Thoracic aorta (tissue), 2 donors: ENCODE results near the gene PTPRM. TPM values are rescaled to one million over a fixed set of nuclear protein-coding genes. Genes with fewer than 3 reads are reported as not detected.

Experiments
- ATAC-seq: fragments of 150-250 bp; one replicate; pipeline ENCODE4 v1.8.0; 2017; ENCODE audit warnings: low read depth; ENCODE audit not compliant: insufficient number of reproducible peaks, low FRiP score
- DNase-seq: peaks from one replicate; pipeline ENCODE4 v3.0.0-alpha.2; 2020; ENCODE audit warnings: low spot score
- H3K27ac ChIP-seq, 2 donors: fragments of 200-600 bp; sonication (generic); 1 replicate in 1 of 2; 2 replicates in 1 of 2; pipeline ENCODE4 v1.5.1; 2016; ENCODE audit warnings: mild to moderate bottlenecking in 2 of 2, moderate library complexity in 2 of 2
- H3K27me3 ChIP-seq: fragments of 200-600 bp; sonication (generic); replicated peaks from 2 replicates; pipeline ENCODE4 v1.6.0; 2016; ENCODE audit warnings: mild to moderate bottlenecking; ENCODE audit not compliant: insufficient read depth
- H3K36me3 ChIP-seq: fragments of 200-600 bp; sonication (generic); one replicate; pipeline ENCODE4 v1.5.1; 2016
- H3K4me1 ChIP-seq, 2 donors: fragments of 200-600 bp; sonication (generic); 1 replicate in 1 of 2; 2 replicates in 1 of 2; pipeline versions ENCODE4 v1.5.1 to v1.6.0; 2016; ENCODE audit warnings: low read depth in 2 of 2, mild to moderate bottlenecking in 1 of 2; ENCODE audit not compliant: control insufficient read depth in 1 of 2
- H3K4me3 ChIP-seq: fragments of 200-600 bp; sonication (generic); 2 replicates; pipeline ENCODE4 v1.5.1; 2016; ENCODE audit warnings: mild to moderate bottlenecking
- H3K9me3 ChIP-seq: fragments of 200-600 bp; sonication (generic); 2 replicates; pipeline ENCODE4 v1.5.1; 2016
- total RNA-seq, 2 donors: library from RNA; depleted of rRNA; stranded (reverse); fragments of >200 nt; gene quantifications; one replicate each; pipeline versions ENCODE4 v1.1.0 to v1.2.3, GENCODE V29; 2016
- TF ChIP-seq, protein P1 (sequence below): fragments of 200-600 bp; sonication (generic); IDR thresholded peaks from one replicate; pipeline ENCODE4 v1.5.1; 2019; ENCODE audit warnings: antibody characterized with exemption

The PTPRM gene
- total RNA-seq, 2 donors from 2014 or later = 90.3 to 102 TPM

DNA sequence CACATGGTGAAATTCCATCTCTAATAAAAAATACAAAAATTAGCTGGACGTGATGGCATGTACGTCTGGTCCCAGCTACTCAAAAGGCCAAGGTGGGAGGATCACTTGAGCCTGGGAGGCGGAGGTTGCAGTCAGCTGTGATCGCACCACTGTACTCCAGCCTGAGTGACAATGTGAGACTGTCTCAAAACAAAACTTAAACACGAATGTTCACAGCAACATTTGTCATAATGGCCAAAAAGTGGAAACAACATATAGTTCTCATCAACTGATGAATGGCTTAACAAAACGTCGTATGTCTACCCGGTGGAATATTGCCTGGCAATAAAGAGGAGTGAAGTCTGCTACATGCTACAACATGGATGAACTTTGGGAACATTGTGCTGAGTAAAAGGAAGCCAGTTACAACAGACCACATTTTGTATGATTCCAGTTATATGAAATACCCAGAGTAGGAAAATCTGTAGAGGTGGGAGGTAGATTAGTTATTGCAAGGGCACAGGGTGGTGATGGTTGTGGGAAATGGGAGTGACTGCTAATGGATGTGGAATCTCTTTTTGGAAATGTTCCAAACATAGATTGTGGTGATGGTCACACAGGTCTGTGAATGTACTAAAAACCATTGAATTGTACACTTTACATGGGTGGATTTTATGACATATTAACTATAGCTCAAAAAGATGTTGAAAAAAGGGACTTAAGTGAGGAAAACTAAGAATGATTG is 478.2 kb downstream of the PTPRM start:
- Histone ChIP-seq H3K27me3 (no peaks in the 10 kb centered on the region), H3K36me3 (no peaks in the 10 kb centered on the region), H3K27ac (no peak overlapping the region), H3K4me3 (no peak overlapping the region), H3K4me1 (no peaks in the 10 kb centered on the region), H3K9me3 (no peaks in the 10 kb centered on the region)
- DNase-seq (no peak), ATAC-seq (no peak)
- TF ChIP-seq, protein P1, sequence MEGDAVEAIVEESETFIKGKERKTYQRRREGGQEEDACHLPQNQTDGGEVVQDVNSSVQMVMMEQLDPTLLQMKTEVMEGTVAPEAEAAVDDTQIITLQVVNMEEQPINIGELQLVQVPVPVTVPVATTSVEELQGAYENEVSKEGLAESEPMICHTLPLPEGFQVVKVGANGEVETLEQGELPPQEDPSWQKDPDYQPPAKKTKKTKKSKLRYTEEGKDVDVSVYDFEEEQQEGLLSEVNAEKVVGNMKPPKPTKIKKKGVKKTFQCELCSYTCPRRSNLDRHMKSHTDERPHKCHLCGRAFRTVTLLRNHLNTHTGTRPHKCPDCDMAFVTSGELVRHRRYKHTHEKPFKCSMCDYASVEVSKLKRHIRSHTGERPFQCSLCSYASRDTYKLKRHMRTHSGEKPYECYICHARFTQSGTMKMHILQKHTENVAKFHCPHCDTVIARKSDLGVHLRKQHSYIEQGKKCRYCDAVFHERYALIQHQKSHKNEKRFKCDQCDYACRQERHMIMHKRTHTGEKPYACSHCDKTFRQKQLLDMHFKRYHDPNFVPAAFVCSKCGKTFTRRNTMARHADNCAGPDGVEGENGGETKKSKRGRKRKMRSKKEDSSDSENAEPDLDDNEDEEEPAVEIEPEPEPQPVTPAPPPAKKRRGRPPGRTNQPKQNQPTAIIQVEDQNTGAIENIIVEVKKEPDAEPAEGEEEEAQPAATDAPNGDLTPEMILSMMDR = no peak

DNA sequence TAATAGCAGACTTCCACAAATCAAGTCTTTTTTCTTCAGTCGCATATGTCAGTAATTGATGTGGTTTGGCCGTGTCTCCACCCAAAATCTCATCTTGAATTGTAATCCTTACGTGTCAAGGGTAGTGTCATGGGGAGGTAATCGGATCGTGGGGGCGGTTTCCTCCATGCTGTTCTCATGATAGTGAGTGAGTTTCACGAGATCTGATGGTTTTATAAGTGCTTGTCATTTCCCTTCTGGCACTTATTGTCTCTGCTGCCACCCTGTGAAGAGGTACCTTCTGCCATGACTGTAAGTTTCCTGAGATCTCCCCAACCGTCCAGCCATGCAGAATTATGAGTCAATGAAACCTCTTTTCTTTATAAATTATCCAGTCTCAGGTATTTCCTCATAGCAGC is 478.8 kb downstream of the PTPRM start:
- Histone ChIP-seq H3K27me3 (no peaks in the 10 kb centered on the region), H3K4me1 (no peaks in the 10 kb centered on the region), H3K4me3 (no peak overlapping the region), H3K9me3 (no peaks in the 10 kb centered on the region), H3K27ac (no peak overlapping the region), H3K36me3 (no peaks in the 10 kb centered on the region)
- TF ChIP-seq, protein P1 = no peak
- ATAC-seq (no peak), DNase-seq (no peak)

DNA sequence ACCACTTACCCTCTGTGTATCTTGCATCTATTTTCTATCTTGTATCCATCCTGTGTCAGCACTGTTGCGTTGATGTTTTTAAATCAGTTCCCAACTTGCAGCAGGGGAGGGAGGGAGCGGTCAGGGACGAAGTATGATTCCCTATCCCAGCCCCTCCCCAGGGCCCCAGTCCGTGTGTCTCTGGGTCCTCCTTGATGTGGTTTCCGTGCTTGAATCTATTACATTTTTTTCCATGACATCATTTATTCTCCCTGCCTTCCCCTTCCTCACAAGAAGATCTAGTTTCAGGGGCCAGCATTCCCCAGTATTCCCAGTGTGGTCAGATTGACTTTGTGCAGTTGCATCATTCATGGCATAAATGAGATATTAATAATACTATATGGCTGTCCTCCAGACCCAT is 479.3 kb downstream of the PTPRM start:
- TF ChIP-seq, protein P1 = no peak
- Histone ChIP-seq H3K4me3 (no peak overlapping the region), H3K4me1 (peaks cover 2 to 4% of the 10 kb centered on the region in 2 donors), H3K36me3 (no peaks in the 10 kb centered on the region), H3K27ac (no peak overlapping the region), H3K27me3 (no peaks in the 10 kb centered on the region), H3K9me3 (no peaks in the 10 kb centered on the region)
- ATAC-seq (no peak), DNase-seq (no peak)

DNA sequence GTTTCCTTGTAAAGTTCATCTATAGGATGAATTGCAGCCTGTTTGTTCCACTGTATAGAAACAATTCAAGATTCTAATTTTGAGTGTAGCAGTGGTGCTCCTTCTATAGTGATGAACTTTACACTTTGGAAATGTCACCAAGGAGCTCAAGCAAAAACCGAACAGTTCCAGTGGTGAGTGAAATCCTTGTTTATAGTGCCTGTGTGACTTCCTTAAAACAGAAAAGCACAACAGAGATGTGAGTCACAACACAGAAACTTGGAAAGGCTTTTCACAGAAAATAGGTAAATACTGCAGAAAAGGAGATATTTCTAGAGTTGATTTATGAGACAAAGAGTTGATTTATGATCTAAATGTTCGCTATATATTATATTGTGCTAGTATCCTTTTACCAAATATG is 482.0 kb downstream of the PTPRM start:
- ATAC-seq (no peak), DNase-seq (no peak)
- TF ChIP-seq, protein P1 = no peak
- no peaks in the 10 kb centered on the region for H3K27me3 ChIP-seq
- no peaks in the 10 kb centered on the region for H3K36me3 ChIP-seq
- H3K27ac ChIP-seq = no peak overlapping the region
- H3K4me3 ChIP-seq = no peak overlapping the region
- H3K9me3 ChIP-seq = no peaks in the 10 kb centered on the region
- peaks cover 11 to 20% of the 10 kb centered on the region in 2 donors for H3K4me1 ChIP-seq

DNA sequence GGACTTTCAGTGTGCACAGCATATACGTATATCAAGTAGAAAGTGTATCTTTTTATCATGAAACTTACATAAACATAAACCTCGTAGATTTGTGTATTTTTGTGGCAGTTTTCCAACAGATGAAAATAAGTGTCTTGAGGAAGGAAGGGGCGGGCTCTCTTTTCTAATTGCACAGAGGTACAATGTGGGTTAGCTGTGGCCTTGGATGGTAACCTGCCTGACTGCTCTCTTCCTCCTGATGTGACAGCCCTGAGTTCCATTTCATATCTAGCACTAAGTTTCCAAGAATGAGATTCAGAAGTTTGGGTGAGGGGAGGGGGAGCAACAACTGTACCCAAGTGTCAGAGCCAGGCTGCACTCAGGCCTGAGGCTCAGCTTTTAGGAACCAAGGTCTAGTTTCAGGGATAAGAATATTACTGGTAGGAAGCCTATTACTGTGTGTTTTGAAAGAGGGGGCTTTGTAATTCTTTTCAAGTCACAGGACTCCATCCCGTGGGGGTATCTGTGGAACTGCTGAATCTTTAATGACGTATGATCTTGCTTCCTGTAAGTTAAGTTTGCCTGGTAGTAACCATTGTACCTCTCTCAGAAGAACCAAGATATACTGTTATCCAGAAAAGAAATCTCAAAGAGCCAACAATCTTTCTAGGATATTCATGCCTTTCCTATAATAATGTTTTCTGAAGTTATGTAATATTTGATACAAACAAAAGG is 483.7 kb downstream of the PTPRM start:
- ATAC-seq = no peak
- TF ChIP-seq, protein P1 = no peak
- DNase-seq = no peak

More for the DNA sequence above, 483.7 kb downstream of the PTPRM start:
- no peak overlapping the region for H3K4me3 ChIP-seq
- H3K4me1 ChIP-seq = peaks cover 11 to 20% of the 10 kb centered on the region in 2 donors
- no peaks in the 10 kb centered on the region for H3K36me3 ChIP-seq
- no peaks in the 10 kb centered on the region for H3K9me3 ChIP-seq
- no peaks in the 10 kb centered on the region for H3K27me3 ChIP-seq
- no peak overlapping the region for H3K27ac ChIP-seq
